ENCODE data around the gene SLC35D2.
A peak's percentile ranks its signal among the peaks of the same experiment; 100 is the strongest.

The SLC35D2 gene

GRCh38 chr9:96386157-96386556 is 2.6 kb upstream of the SLC35D2 start:
- Histone ChIP-seq H3K36me3 (ENCODE audit: control insufficient read depth in 2 of 2, insufficient read depth in 1 of 2, low read length in 2 of 2) (peaks cover 21 to 56% of the 10 kb centered on the region in 2 experiments), H3K27ac (ENCODE audit: extremely low read depth, low read depth, low read length) (no peak overlapping the region), H3K4me1 (ENCODE audit: control insufficient read depth, insufficient read depth, low read length) (0 out of 2 replicates have a peak, but pooled peaks cover 2% of the 10 kb centered on the region), H3K9me3 (ENCODE audit: control insufficient read depth, insufficient read depth, low read depth, low read length) (no peaks in the 10 kb centered on the region), H3K4me3 (ENCODE audit: low read depth, low read length) (no peak overlapping the region)
- TF ChIP-seq ZNF792 (tag by site-specific recombination; IDR thresholded peaks at IDR 0.05): no peak
- TF ChIP-seq, protein P1, sequence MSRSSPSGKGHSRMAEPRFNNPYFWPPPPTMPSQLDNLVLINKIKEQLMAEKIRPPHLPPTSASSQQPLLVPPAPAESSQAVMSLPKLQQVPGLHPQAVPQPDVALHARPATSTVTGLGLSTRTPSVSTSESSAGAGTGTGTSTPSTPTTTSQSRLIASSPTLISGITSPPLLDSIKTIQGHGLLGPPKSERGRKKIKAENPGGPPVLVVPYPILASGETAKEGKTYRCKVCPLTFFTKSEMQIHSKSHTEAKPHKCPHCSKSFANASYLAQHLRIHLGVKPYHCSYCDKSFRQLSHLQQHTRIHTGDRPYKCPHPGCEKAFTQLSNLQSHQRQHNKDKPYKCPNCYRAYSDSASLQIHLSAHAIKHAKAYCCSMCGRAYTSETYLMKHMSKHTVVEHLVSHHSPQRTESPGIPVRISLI (tag by site-specific recombination; IDR thresholded peaks at IDR 0.05): no peak
- TF ChIP-seq ZNF19 (tag by site-specific recombination; IDR thresholded peaks at IDR 0.05; ENCODE audit: low read depth): no peak
- POLR2A ChIA-PET: no interaction called here
- CTCF ChIA-PET: interaction anchor here (0.7 to 1.1 kb wide), 2 partner anchors 9 to 154 kb away, joined by 3 read pairs; no protein-coding TSS in a partner anchor

GRCh38 chr9:96382839-96383164 is 709 bp downstream of the SLC35D2 start:
- TF ChIP-seq ZNF155 (tag by site-specific recombination; IDR thresholded peaks at IDR 0.05): no peak
- no peak for TF ChIP-seq KLF8 (tag by site-specific recombination; IDR thresholded peaks at IDR 0.05)
- TF ChIP-seq ZNF558 (tag by site-specific recombination; IDR thresholded peaks at IDR 0.05): no peak
- no peak for TF ChIP-seq GLI2 (tag by site-specific recombination; IDR thresholded peaks at IDR 0.05; ENCODE audit: borderline replicate concordance, low read depth)
- TF ChIP-seq, protein P2, sequence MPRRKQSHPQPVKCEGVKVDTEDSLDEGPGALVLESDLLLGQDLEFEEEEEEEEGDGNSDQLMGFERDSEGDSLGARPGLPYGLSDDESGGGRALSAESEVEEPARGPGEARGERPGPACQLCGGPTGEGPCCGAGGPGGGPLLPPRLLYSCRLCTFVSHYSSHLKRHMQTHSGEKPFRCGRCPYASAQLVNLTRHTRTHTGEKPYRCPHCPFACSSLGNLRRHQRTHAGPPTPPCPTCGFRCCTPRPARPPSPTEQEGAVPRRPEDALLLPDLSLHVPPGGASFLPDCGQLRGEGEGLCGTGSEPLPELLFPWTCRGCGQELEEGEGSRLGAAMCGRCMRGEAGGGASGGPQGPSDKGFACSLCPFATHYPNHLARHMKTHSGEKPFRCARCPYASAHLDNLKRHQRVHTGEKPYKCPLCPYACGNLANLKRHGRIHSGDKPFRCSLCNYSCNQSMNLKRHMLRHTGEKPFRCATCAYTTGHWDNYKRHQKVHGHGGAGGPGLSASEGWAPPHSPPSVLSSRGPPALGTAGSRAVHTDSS (tag by site-specific recombination; IDR thresholded peaks at IDR 0.05): no peak
- TF ChIP-seq ZSCAN23 (tag by site-specific recombination; IDR thresholded peaks at IDR 0.05): no peak
- no peak for TF ChIP-seq ZNF202 (tag by site-specific recombination; IDR thresholded peaks at IDR 0.05; ENCODE audit: borderline replicate concordance)
- TF ChIP-seq ZNF768 (tag by site-specific recombination; IDR thresholded peaks at IDR 0.05): no peak
- TF ChIP-seq ZNF843 (tag by site-specific recombination; IDR thresholded peaks at IDR 0.05): no peak
- TF ChIP-seq ZNF48 (tag by site-specific recombination; IDR thresholded peaks at IDR 0.05): no peak
- ChIA-PET POLR2A (interaction anchor here (1.3 kb wide), 1 partner anchor 44 kb away, joined by 3 read pairs; no protein-coding TSS in a partner anchor), CTCF (interaction anchor here (0.6 to 0.9 kb wide), 4 partner anchors 14 to 153 kb away, joined by 3 to 4 read pairs (median 4); no protein-coding TSS in a partner anchor)
- H3K27ac ChIP-seq (ENCODE audit: extremely low read depth, low read depth, low read length): no peak overlapping the region
- peak overlapping the region; percentile 42 for H3K4me3 ChIP-seq (ENCODE audit: low read depth, low read length)
- no peaks in the 10 kb centered on the region for H3K9me3 ChIP-seq (ENCODE audit: control insufficient read depth, insufficient read depth, low read depth, low read length)
- peaks cover 2% of the 10 kb centered on the region; the same call in 1 of the 2 replicates for H3K4me1 ChIP-seq (ENCODE audit: control insufficient read depth, insufficient read depth, low read length)
- peaks cover 0 to 26% of the 10 kb centered on the region in 2 experiments; a peak in 1 of 3 replicates for H3K36me3 ChIP-seq (ENCODE audit: control insufficient read depth in 2 of 2, insufficient read depth in 1 of 2, low read length in 2 of 2)

- ChIA-PET POLR2A (interaction anchor here (1.1 to 1.3 kb wide), 2 partner anchors 38 to 43 kb away, joined by 3 read pairs; no protein-coding TSS in a partner anchor), CTCF (interaction anchor here (0.6 to 0.8 kb wide), 3 partner anchors 55 to 247 kb away, joined by 3 to 4 read pairs (median 3); no protein-coding TSS in a partner anchor)
- Histone ChIP-seq H3K4me1 (ENCODE audit: control insufficient read depth, insufficient read depth, low read length) (peaks cover 6% of the 10 kb centered on the region; the same call in 1 of the 2 replicates), H3K9me3 (ENCODE audit: control insufficient read depth, insufficient read depth, low read depth, low read length) (no peaks in the 10 kb centered on the region), H3K27ac (ENCODE audit: extremely low read depth, low read depth, low read length) (no peak overlapping the region), H3K4me3 (ENCODE audit: low read depth, low read length) (no peak overlapping the region), H3K36me3 (ENCODE audit: control insufficient read depth in 2 of 2, insufficient read depth in 1 of 2, low read length in 2 of 2) (peaks cover 0 to 20% of the 10 kb centered on the region in 2 experiments; a peak in 1 of 3 replicates)
- no peak for TF ChIP-seq OSR2 (tag by site-specific recombination; IDR thresholded peaks at IDR 0.05)
- no peak for TF ChIP-seq ZNF596 (tag by site-specific recombination; IDR thresholded peaks at IDR 0.05)
- no peak for TF ChIP-seq ZIC2 (tag by site-specific recombination; IDR thresholded peaks at IDR 0.05)
- TF ChIP-seq, protein P3, sequence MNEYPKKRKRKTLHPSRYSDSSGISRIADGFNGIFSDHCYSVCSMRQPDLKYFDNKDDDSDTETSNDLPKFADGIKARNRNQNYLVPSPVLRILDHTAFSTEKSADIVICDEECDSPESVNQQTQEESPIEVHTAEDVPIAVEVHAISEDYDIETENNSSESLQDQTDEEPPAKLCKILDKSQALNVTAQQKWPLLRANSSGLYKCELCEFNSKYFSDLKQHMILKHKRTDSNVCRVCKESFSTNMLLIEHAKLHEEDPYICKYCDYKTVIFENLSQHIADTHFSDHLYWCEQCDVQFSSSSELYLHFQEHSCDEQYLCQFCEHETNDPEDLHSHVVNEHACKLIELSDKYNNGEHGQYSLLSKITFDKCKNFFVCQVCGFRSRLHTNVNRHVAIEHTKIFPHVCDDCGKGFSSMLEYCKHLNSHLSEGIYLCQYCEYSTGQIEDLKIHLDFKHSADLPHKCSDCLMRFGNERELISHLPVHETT (tag by site-specific recombination; IDR thresholded peaks at IDR 0.05): no peak
Measured at GRCh38 chr9:96382175-96382574, 1.3 kb downstream of the SLC35D2 start.

Data from HEK293 (cell line).